GM23338 (cell line): ENCODE measurements around the gene RAB5B. TPM values are rescaled to one million over a fixed set of nuclear protein-coding genes. Genes with fewer than 3 reads are reported as not detected.

Experiments
- ATAC-seq: fragments of 200-7000 bp; cut with Tn5 transposase; 3 replicates; pipeline ENCODE4 v1.9.1; 2020
- DNase-seq: peaks from one replicate; pipeline ENCODE4 v3.0.0-alpha.2; 2015; ENCODE audit warnings: low spot score
- H2AFZ ChIP-seq: fragments of 200-600 bp; sonication (generic); 2 replicates; pipeline ENCODE4 v1.8.0; 2016; ENCODE audit warnings: antibody characterized with exemption, mild to moderate bottlenecking, moderate library complexity
- H3F3A ChIP-seq: fragments of 200-600 bp; sonication (generic); replicated peaks from 2 replicates; pipeline ENCODE4 v1.8.0; 2017; ENCODE audit warnings: antibody characterized with exemption, mixed run types, low read depth
- H3K27ac ChIP-seq: fragments of 200-600 bp; sonication (generic); 2 replicates; pipeline ENCODE4 v1.6.1; 2016; ENCODE audit warnings: low read depth
- H3K27me3 ChIP-seq: fragments of 200-600 bp; sonication (generic); 2 replicates; pipeline ENCODE4 v1.8.0; 2016; ENCODE audit warnings: mild to moderate bottlenecking, mixed run types, moderate library complexity; ENCODE audit not compliant: insufficient read depth
- H3K36me3 ChIP-seq: fragments of 200-600 bp; sonication (generic); 2 replicates; pipeline ENCODE4 v1.8.0; 2016; ENCODE audit warnings: mild to moderate bottlenecking; ENCODE audit not compliant: insufficient read depth
- H3K4me1 ChIP-seq: fragments of 200-600 bp; sonication (generic); 2 replicates; pipeline ENCODE4 v1.8.0; 2016; ENCODE audit warnings: mild to moderate bottlenecking, moderate library complexity; ENCODE audit not compliant: insufficient read depth
- H3K4me2 ChIP-seq: fragments of 200-600 bp; sonication (generic); 2 replicates; pipeline ENCODE4 v1.7.1; 2017; ENCODE audit warnings: mixed run types
- H3K4me3 ChIP-seq: fragments of 200-600 bp; sonication (generic); 2 replicates; pipeline ENCODE4 v1.6.1; 2016; ENCODE audit warnings: mixed run types
- H3K79me2 ChIP-seq: fragments of 200-600 bp; sonication (generic); replicated peaks from 2 replicates; pipeline ENCODE4 v1.8.0; 2017; ENCODE audit warnings: mild to moderate bottlenecking; ENCODE audit not compliant: insufficient read depth
- H3K9me2 ChIP-seq: fragments of 200-600 bp; sonication (generic); 2 replicates; pipeline ENCODE4 v1.8.0; 2017; ENCODE audit not compliant: insufficient read depth
- H4K20me1 ChIP-seq: fragments of 200-600 bp; sonication (generic); replicated peaks from 2 replicates; pipeline ENCODE4 v1.8.0; 2017; ENCODE audit warnings: mild to moderate bottlenecking; ENCODE audit not compliant: insufficient read depth
- H3K27ac Mint-ChIP-seq: 2 replicates; pipeline ENCODE4 v1.8.0; 2020; ENCODE audit warnings: inconsistent platforms, mild to moderate bottlenecking, moderate library complexity, mixed read lengths
- H3K27me3 Mint-ChIP-seq: 3 replicates; pipeline ENCODE4 v1.8.0; 2022; ENCODE audit warnings: low read depth, mild to moderate bottlenecking, moderate library complexity, mixed read lengths, inconsistent platforms; ENCODE audit not compliant: insufficient read depth, poor library complexity
- H3K36me3 Mint-ChIP-seq: 3 replicates; pipeline ENCODE4 v1.8.0; 2021; ENCODE audit warnings: low read depth, mild to moderate bottlenecking, inconsistent platforms, moderate library complexity, mixed read lengths
- H3K4me1 Mint-ChIP-seq: 3 replicates; pipeline ENCODE4 v1.8.0; 2020; ENCODE audit warnings: mild to moderate bottlenecking, inconsistent platforms, mixed read lengths
- H3K4me3 Mint-ChIP-seq: 3 replicates; pipeline ENCODE4 v1.8.0; 2021; ENCODE audit warnings: moderate library complexity, mild to moderate bottlenecking, inconsistent platforms, mixed read lengths
- H3K9me3 Mint-ChIP-seq: 3 replicates; pipeline ENCODE4 v1.8.0; 2020; ENCODE audit warnings: moderate library complexity, mild to moderate bottlenecking, inconsistent platforms, mixed read lengths
- CREB1 ChIP-seq: fragments of 250-450 bp; sonication (Bioruptor Pico); IDR thresholded peaks from 2 replicates; pipeline ENCODE4 v1.5.0; 2020; ENCODE audit warnings: low read depth, mild to moderate bottlenecking, moderate library complexity
- EZH2 ChIP-seq: fragments of 200-600 bp; sonication (generic); IDR thresholded peaks from one replicate; pipeline ENCODE4 v1.8.0; 2017; ENCODE audit warnings: antibody characterized with exemption, mild to moderate bottlenecking, low read depth; ENCODE audit not compliant: unreplicated experiment
- EZH2phosphoT487 ChIP-seq: fragments of 200-600 bp; sonication (generic); IDR thresholded peaks from one replicate; pipeline ENCODE4 v1.8.1; 2018; ENCODE audit warnings: antibody characterized with exemption; ENCODE audit not compliant: unreplicated experiment
- JUNB ChIP-seq: IDR thresholded peaks from one replicate; pipeline ENCODE4 v1.6.1; 2016; ENCODE audit warnings: antibody characterized with exemption; ENCODE audit not compliant: unreplicated experiment
- NANOG ChIP-seq: IDR thresholded peaks from 2 replicates; pipeline ENCODE4 v1.6.1; 2016; ENCODE audit warnings: antibody characterized with exemption, borderline replicate concordance
- STAT1 ChIP-seq: IDR thresholded peaks from one replicate; pipeline ENCODE4 v1.6.1; 2016; ENCODE audit warnings: antibody characterized with exemption; ENCODE audit not compliant: unreplicated experiment
- ZNF114 ChIP-seq: fragments of 250-450 bp; sonication (Bioruptor Pico); IDR thresholded peaks from 2 replicates; pipeline ENCODE4 v1.5.0; 2020; ENCODE audit warnings: mild to moderate bottlenecking, moderate library complexity
- ZNF331 ChIP-seq: fragments of 250-450 bp; sonication (Bioruptor Pico); IDR thresholded peaks from 2 replicates; pipeline ENCODE4 v1.5.0; 2020; ENCODE audit warnings: low read depth, mild to moderate bottlenecking, moderate library complexity
- polyA plus RNA-seq: library from polyadenylated mRNA; unstranded; fragments of >200 nt; fragmentation: Nextera tagmentation; extraction: Ambion mirVana; gene quantifications from 2 replicates; pipeline ENCODE4 v1.2.1, GENCODE V29; 2016
- total RNA-seq: library from RNA; depleted of rRNA; stranded (reverse); fragments of >200 nt; shearing (Covaris generic); gene quantifications from 2 replicates; pipeline ENCODE4 v1.2.3, GENCODE V29; 2014
- TF ChIP-seq, protein P1 (sequence below): fragments of 250-450 bp; sonication (Bioruptor Pico); IDR thresholded peaks from 2 replicates; pipeline ENCODE4 v1.5.0; 2020; ENCODE audit warnings: mild to moderate bottlenecking, moderate library complexity
- TF ChIP-seq, protein P2 (sequence below): IDR thresholded peaks from 2 replicates; pipeline ENCODE4 v1.6.1; 2016; ENCODE audit warnings: antibody characterized with exemption
- TF ChIP-seq, protein P3 (sequence below): IDR thresholded peaks from one replicate; pipeline ENCODE4 v1.6.1; 2018; ENCODE audit warnings: antibody characterized with exemption; ENCODE audit not compliant: unreplicated experiment

The RAB5B gene
- total and polyA plus RNA-seq, 2 experiments from 2014 or later: 19.7 to 46.5 TPM

DNA sequence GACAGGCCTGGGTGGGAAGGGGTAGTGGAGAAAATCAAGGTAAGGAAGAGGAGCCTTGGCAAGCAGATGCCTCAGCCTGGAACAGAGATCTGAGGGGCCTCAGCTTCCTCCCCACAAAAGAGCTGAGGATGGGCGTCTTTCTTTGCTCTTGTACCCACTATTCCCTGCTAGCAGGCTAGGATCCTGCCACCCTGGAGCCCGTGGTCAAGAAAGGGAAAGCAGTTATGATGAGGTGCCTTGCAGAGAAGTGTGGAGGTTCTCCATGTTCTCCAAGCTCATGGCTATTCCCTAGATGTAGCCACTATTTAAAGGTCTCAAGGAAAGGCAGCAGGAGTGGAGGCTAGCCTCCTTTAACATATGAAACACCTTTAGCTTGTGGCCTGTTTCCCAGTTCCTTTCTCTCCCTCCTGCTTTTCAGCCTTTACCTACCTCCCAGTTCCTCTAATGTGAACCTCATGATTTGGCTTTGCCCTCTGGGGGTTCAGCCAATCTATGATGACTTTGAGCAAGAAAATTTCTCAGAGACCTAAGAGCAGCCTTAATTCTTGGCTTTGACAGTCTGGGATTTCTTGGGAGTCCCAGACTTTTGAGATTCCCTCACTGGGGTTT lies 48.1 kb downstream of the RAB5B start (continued):
- TF ChIP-seq, protein P1, sequence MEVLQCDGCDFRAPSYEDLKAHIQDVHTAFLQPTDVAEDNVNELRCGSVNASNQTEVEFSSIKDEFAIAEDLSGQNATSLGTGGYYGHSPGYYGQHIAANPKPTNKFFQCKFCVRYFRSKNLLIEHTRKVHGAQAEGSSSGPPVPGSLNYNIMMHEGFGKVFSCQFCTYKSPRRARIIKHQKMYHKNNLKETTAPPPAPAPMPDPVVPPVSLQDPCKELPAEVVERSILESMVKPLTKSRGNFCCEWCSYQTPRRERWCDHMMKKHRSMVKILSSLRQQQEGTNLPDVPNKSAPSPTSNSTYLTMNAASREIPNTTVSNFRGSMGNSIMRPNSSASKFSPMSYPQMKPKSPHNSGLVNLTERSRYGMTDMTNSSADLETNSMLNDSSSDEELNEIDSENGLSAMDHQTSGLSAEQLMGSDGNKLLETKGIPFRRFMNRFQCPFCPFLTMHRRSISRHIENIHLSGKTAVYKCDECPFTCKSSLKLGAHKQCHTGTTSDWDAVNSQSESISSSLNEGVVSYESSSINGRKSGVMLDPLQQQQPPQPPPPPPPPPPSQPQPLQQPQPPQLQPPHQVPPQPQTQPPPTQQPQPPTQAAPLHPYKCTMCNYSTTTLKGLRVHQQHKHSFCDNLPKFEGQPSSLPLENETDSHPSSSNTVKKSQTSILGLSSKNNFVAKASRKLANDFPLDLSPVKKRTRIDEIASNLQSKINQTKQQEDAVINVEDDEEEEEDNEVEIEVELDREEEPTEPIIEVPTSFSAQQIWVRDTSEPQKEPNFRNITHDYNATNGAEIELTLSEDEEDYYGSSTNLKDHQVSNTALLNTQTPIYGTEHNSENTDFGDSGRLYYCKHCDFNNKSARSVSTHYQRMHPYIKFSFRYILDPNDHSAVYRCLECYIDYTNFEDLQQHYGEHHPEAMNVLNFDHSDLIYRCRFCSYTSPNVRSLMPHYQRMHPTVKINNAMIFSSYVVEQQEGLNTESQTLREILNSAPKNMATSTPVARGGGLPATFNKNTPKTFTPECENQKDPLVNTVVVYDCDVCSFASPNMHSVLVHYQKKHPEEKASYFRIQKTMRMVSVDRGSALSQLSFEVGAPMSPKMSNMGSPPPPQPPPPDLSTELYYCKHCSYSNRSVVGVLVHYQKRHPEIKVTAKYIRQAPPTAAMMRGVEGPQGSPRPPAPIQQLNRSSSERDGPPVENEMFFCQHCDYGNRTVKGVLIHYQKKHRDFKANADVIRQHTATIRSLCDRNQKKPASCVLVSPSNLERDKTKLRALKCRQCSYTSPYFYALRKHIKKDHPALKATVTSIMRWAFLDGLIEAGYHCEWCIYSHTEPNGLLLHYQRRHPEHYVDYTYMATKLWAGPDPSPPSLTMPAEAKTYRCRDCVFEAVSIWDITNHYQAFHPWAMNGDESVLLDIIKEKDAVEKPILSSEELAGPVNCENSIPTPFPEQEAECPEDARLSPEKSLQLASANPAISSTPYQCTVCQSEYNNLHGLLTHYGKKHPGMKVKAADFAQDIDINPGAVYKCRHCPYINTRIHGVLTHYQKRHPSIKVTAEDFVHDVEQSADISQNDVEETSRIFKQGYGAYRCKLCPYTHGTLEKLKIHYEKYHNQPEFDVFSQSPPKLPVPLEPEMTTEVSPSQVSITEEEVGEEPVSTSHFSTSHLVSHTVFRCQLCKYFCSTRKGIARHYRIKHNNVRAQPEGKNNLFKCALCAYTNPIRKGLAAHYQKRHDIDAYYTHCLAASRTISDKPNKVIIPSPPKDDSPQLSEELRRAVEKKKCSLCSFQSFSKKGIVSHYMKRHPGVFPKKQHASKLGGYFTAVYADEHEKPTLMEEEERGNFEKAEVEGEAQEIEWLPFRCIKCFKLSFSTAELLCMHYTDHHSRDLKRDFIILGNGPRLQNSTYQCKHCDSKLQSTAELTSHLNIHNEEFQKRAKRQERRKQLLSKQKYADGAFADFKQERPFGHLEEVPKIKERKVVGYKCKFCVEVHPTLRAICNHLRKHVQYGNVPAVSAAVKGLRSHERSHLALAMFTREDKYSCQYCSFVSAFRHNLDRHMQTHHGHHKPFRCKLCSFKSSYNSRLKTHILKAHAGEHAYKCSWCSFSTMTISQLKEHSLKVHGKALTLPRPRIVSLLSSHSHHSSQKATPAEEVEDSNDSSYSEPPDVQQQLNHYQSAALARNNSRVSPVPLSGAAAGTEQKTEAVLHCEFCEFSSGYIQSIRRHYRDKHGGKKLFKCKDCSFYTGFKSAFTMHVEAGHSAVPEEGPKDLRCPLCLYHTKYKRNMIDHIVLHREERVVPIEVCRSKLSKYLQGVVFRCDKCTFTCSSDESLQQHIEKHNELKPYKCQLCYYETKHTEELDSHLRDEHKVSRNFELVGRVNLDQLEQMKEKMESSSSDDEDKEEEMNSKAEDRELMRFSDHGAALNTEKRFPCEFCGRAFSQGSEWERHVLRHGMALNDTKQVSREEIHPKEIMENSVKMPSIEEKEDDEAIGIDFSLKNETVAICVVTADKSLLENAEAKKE (CRISPR knock-in tag): no peak
- TF ChIP-seq CREB1 (CRISPR knock-in tag): no peak
- no peak for TF ChIP-seq ZNF331 (CRISPR knock-in tag)
- TF ChIP-seq, protein P2, sequence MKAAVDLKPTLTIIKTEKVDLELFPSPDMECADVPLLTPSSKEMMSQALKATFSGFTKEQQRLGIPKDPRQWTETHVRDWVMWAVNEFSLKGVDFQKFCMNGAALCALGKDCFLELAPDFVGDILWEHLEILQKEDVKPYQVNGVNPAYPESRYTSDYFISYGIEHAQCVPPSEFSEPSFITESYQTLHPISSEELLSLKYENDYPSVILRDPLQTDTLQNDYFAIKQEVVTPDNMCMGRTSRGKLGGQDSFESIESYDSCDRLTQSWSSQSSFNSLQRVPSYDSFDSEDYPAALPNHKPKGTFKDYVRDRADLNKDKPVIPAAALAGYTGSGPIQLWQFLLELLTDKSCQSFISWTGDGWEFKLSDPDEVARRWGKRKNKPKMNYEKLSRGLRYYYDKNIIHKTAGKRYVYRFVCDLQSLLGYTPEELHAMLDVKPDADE: no peak
- TF ChIP-seq NANOG: no peak

DNA sequence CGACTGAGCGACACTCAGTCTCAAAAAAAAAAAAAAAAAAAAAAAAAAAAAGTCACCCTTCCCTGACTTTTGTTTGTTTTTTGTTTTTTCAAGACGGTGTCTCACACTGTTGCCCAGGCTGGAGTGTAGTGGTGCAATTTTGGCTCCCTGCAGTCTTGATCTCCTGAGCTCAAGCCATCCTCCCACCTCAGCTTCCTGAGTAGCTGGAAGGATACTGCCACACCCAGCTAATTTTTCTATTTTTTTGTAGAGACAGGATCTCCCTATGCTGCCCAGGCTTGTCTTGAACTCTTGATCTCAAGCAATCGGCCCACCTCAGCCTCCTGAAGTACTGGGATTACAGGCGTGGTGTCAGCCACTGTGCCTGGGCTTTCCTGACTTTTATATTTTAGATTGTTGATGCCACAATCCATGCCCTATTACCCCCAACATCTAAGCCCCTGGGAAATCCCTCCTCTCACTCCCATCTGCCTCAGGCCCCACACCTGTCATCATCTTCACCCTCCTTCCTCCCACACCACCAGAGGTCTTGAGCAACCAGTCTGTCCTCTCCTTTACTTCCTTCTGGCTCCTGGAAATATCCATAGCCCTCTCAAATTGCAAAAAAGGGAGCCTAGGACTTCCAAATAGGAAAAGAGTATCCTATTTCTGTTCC lies 54.8 kb downstream of the RAB5B start:
- no peak overlapping the region for H3K4me3 Mint-ChIP-seq

More for the DNA sequence above, 54.8 kb downstream of the RAB5B start:
- H3K27ac Mint-ChIP-seq: no peak overlapping the region
- ATAC-seq (no peak), DNase-seq (no peak)
- Histone ChIP-seq H3K27ac (no peak overlapping the region), H4K20me1 (no peaks in the 10 kb centered on the region), H3K9me2 (no peaks in the 10 kb centered on the region), H3K4me3 (no peak overlapping the region), H3K36me3 (peaks cover 2% of the 10 kb centered on the region), H2AFZ (no peak overlapping the region), H3K4me1 (no peaks in the 10 kb centered on the region), H3K27me3 (no peaks in the 10 kb centered on the region), H3K79me2 (no peaks in the 10 kb centered on the region), H3K4me2 (no peak overlapping the region), H3F3A (no peaks in the 10 kb centered on the region; the same call in 1 of the 2 replicates)
- TF ChIP-seq, protein P3, sequence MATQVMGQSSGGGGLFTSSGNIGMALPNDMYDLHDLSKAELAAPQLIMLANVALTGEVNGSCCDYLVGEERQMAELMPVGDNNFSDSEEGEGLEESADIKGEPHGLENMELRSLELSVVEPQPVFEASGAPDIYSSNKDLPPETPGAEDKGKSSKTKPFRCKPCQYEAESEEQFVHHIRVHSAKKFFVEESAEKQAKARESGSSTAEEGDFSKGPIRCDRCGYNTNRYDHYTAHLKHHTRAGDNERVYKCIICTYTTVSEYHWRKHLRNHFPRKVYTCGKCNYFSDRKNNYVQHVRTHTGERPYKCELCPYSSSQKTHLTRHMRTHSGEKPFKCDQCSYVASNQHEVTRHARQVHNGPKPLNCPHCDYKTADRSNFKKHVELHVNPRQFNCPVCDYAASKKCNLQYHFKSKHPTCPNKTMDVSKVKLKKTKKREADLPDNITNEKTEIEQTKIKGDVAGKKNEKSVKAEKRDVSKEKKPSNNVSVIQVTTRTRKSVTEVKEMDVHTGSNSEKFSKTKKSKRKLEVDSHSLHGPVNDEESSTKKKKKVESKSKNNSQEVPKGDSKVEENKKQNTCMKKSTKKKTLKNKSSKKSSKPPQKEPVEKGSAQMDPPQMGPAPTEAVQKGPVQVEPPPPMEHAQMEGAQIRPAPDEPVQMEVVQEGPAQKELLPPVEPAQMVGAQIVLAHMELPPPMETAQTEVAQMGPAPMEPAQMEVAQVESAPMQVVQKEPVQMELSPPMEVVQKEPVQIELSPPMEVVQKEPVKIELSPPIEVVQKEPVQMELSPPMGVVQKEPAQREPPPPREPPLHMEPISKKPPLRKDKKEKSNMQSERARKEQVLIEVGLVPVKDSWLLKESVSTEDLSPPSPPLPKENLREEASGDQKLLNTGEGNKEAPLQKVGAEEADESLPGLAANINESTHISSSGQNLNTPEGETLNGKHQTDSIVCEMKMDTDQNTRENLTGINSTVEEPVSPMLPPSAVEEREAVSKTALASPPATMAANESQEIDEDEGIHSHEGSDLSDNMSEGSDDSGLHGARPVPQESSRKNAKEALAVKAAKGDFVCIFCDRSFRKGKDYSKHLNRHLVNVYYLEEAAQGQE: no peak
- TF ChIP-seq ZNF114: no peak
- TF ChIP-seq, protein P2: no peak
- no peak for TF ChIP-seq JUNB
- TF ChIP-seq EZH2: no peak
- no peak for TF ChIP-seq EZH2phosphoT487
- no peak for TF ChIP-seq STAT1
- TF ChIP-seq CREB1 (CRISPR knock-in tag): no peak
- H3K9me3 Mint-ChIP-seq: no peaks in the 10 kb centered on the region
- H3K4me1 Mint-ChIP-seq: no peaks in the 10 kb centered on the region
- H3K36me3 Mint-ChIP-seq: peaks cover 69% of the 10 kb centered on the region
- peaks cover 8% of the 10 kb centered on the region for H3K27me3 Mint-ChIP-seq
